K562 (cell line): Measurements from ENCODE around the gene RASGRP1.

Source experiments
- HDGF ChIP-seq: fragments of 450-650 bp; IDR thresholded peaks from 2 replicates; pipeline ENCODE4 v1.6.1; 2016
- PHF8 ChIP-seq: fragments of 200-600 bp; sonication (generic); IDR thresholded peaks from 2 replicates; pipeline ENCODE4 v1.6.1; 2012; ENCODE audit warnings: mixed run types, mild to moderate bottlenecking, inconsistent platforms, low read length, moderate library complexity, borderline replicate concordance
- TARDBP ChIP-seq: fragments of 450-650 bp; IDR thresholded peaks from 2 replicates; pipeline ENCODE4 v1.6.1; 2016
- TF ChIP-seq, protein P1 (sequence below), 3 experiments: IDR thresholded peaks in 2 of 3; conservative IDR thresholded peaks in 1 of 3; 2 replicates each; pipeline ENCODE4 v1.5.1; 2011 to 2012; ENCODE audit warnings: low read length in 3 of 3, mild to moderate bottlenecking in 3 of 3, control low read depth in 2 of 3, improper control_type of control experiment in 1 of 3, inconsistent platforms in 1 of 3, low read depth in 1 of 3, mixed read lengths in 1 of 3, moderate library complexity in 1 of 3; ENCODE audit not compliant: insufficient read depth in 2 of 3
- TF ChIP-seq, protein P2 (sequence below): sonication (generic); formaldehyde crosslinking; IDR thresholded peaks from 2 replicates; pipeline ENCODE4 v1.5.0; 2020; ENCODE audit warnings: missing genetic modification reagents

DNA sequence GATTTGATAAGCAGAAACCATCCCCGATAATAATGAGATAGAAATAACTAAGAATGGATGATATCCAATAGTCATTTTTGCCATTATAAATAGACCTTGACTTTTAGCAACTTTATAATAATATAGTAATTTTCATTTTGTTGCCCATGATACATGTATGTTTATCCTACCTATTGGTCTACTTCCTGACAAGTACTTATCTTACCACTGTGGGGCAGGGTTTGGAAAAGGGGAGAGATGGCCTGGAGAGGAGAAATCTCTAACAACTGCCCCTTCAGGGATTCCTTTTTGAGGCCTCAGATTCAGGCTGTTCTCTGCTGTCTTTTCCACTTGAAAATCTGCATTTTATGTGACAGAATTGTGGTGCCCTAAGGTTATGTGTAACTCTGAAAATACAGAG lies 68.5 kb downstream of the RASGRP1 start:
- no peak for TF ChIP-seq TARDBP
- TF ChIP-seq HDGF: no peak
- TF ChIP-seq, protein P1, sequence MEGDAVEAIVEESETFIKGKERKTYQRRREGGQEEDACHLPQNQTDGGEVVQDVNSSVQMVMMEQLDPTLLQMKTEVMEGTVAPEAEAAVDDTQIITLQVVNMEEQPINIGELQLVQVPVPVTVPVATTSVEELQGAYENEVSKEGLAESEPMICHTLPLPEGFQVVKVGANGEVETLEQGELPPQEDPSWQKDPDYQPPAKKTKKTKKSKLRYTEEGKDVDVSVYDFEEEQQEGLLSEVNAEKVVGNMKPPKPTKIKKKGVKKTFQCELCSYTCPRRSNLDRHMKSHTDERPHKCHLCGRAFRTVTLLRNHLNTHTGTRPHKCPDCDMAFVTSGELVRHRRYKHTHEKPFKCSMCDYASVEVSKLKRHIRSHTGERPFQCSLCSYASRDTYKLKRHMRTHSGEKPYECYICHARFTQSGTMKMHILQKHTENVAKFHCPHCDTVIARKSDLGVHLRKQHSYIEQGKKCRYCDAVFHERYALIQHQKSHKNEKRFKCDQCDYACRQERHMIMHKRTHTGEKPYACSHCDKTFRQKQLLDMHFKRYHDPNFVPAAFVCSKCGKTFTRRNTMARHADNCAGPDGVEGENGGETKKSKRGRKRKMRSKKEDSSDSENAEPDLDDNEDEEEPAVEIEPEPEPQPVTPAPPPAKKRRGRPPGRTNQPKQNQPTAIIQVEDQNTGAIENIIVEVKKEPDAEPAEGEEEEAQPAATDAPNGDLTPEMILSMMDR (IDR thresholded peaks at IDR 0.05 in 2 of 3, conservative IDR thresholded peaks at IDR 0.05 in 1 of 3; ENCODE audit: insufficient read depth in 2 of 3, low read depth in 1 of 3, low read length in 3 of 3): no peak
- TF ChIP-seq, protein P2, sequence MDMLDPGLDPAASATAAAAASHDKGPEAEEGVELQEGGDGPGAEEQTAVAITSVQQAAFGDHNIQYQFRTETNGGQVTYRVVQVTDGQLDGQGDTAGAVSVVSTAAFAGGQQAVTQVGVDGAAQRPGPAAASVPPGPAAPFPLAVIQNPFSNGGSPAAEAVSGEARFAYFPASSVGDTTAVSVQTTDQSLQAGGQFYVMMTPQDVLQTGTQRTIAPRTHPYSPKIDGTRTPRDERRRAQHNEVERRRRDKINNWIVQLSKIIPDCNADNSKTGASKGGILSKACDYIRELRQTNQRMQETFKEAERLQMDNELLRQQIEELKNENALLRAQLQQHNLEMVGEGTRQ (CRISPR knock-in tag): no peak
- TF ChIP-seq PHF8: no peak
